ENCODE data around the gene CYSLTR2.

CYSLTR2 gene, protein sequence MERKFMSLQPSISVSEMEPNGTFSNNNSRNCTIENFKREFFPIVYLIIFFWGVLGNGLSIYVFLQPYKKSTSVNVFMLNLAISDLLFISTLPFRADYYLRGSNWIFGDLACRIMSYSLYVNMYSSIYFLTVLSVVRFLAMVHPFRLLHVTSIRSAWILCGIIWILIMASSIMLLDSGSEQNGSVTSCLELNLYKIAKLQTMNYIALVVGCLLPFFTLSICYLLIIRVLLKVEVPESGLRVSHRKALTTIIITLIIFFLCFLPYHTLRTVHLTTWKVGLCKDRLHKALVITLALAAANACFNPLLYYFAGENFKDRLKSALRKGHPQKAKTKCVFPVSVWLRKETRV

DNA sequence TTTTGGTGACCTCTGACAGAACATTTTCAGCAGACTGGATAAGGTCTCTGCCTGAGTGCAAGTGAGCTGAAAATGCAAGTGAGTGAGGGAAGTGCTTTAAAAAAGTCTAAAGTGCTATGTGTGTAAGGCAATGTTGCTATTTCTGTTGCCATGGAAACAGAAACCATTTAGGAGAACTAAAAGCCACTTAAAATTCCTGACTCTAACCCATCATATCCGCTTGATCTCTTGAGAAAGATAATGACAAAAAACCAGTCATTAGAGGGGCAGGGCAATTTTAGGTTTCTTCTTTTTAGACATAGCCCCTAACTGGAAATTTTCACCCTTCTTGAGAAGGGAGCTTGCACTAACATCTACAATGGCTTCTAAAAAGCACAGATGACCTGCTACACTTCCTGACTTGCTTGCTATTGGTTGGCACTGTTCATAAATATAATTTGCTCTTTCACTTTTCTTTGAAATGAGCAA lies at the start of gene CYSLTR2:
Gene CYSLTR2 (plus strand): TSS at position 458 of the 468 bp plus-strand sequence. CDS start 52,889 bp downstream, outside the sequence.
- no peak for DNase-seq (ENCODE audit: low read depth)

DNA sequence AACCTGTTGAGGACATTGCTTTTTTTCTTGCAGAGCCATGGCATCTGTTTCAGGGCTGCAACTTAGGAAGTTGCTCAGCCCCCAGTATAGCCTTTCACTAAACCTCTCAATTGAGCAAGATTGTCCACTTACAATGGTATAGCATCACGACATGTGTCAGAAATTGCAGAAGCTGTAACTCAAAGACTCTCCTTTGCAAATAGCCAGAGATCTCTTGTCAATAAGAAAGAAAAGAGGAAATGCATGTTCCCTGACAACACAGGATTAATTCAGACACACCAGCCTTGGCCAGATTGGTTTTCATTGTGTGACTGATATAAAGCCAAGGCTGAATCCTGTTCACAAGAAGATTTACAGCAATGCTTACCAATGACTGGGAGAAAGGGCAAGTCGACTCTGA lies 38.7 kb upstream of the CYSLTR2 start:
- no peak for DNase-seq (ENCODE audit: low read depth)

DNA sequence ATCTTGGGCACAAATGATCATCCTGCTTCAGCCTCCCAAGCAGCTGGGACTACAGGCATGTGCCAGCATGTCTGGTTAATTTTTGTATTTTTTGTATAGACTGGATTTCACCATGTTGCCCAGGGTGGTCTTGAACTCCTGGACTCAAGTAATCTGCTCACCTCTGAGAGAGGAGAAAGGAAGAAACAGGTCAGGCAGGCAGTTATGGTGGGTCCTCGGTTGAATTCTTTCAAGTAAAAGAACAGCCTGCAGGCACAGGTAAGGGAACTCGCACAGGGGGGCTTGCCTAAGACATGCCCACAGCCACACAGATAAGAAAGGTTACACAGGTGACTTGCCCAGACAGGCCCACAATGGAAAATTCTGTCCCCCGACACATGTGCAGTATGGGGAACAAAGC lies 34.8 kb upstream of the CYSLTR2 start:
- DNase-seq (ENCODE audit: low read depth) = no peak

DNA sequence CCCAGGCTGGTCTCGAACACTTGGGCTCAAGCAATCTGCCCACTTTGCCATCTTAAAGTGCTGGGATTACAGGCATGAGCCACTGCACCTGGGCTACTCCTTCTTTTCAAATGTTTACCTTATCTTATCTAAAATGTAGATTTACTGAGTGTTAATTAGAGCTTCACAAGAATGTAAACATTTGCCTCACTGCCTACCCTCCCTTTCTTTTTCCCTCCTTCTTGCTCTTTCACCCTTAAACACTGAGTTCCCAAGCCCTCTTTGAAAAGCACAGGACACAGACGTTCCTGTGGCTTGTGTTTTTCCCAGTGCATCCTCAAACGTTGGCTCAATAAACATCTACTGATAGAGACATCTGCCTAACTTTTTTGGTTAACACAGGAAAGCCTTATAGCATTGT lies 32.7 kb upstream of the CYSLTR2 start:
- DNase-seq (ENCODE audit: low read depth) = no peak

DNA sequence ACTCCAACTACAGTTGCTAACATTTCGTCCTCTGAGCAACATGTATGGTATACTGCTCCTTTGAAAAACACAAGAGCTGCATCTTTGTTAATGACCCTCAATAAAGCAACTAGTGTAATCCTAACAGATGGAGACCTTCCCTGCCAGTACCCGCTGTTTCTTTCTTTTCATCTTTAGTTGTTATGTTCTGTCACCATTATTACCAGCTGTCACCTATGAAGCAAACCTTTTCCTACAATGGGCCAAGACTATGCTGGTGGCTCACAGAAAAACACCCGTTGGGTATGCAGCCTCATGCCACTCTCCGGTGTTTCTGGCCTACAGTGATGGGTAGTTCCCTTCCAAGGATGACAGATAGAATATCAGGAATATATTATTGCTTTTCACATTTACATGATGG lies 29.7 kb upstream of the CYSLTR2 start:
- no peak for DNase-seq (ENCODE audit: low read depth)

DNA sequence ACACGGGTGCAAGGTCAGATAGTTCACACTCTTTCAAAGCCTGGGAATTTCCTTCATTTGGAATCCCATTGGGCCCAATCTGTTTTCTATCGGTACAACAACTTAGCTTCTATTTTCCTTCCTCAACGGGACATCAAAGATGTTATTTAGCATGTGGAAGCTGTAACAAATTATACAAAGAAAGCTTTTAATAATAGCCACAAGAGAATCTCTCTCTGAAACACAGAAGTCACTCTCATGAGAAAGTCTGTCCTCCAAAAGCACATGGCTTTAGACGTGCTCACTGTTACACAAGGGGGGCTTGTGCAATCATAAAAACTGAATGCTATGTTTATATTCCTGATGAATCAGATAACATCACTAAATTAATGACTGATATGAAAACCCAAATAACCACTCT lies 28.9 kb upstream of the CYSLTR2 start:
- no peak for DNase-seq (ENCODE audit: low read depth)

DNA sequence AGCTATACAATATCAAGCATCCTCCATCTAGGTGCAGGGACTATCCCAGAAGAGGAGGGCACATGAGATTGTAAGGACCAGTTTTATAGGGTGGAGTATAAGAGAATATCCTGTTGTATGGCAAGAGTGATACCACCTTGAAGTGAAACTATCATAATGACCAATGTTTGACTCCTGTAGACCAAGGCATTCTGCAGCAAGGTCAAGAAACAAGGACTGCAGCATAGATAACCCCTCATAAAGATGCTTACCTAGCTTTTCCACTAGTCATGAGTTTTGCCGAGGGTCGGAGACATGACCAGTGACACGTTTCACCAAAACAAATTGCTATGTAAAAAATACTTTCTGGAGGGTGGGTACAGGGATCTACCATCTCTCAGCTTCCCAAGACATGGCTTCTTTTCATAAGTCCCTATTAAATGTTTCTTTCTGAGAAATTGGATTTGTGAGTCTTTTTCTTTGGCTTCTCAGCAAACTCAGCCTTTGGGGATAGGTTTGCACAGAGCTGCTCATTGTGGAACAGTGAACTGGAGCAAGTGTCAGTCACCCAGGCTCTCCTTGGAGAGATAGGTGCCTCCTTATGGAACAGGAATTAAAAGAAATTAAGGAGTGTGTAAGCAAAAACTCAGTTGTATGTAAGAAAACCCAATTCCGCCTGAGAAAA lies 28.2 kb upstream of the CYSLTR2 start:
- no peak for DNase-seq (ENCODE audit: low read depth)

DNA sequence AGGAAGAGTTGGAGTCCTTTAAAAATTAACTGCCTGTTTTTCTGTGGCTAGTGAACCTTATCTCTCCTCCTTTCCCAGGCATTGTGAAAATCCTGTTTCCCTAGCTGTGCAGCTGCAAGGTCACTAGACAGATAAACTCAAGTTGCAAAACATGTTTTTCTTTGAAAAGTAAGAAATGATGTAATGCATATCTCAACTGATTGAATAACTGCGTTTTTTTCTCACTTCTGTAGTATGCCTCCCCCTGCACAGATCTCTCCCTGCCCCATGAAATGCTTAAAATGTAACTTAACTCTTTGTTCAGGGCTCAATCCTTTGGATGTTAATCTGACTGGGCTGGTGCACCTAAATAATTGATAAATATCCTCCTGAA lies 27.7 kb upstream of the CYSLTR2 start:
- DNase-seq (ENCODE audit: low read depth) = no peak

DNA sequence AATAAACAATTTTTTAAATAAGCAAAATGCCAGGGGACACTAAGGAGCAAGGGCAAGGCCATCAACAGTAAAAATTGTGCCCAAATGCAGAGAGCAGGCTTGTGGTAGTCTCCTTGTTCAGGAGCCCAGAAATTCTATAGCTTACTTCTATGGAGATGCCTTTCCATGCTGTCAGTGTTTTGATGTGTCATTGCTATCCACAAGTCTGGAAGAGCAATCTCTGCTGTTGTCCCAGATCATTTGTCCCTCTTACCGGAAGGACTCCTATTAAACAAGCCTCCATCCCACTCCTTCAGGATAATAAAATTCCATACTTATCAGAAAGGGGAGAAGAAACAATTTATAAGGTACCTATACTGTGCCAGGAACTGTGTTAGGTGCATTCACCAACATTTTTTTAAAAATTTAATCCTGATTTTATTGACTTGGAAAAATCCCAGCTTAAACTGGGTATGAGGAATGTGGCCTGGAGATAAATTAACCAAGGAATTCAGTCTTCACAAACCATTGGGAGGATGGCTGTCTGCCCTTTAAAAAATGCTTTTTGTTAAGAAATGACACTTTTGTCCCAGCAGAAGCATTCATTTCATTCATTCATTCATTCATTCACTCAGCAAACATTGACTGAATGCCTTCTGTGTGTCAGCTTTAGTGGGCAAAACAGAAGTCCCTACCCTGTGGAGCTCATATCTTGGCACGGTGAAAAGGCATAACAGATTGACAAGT lies 26.8 kb upstream of the CYSLTR2 start:
- DNase-seq (ENCODE audit: low read depth) = no peak

DNA sequence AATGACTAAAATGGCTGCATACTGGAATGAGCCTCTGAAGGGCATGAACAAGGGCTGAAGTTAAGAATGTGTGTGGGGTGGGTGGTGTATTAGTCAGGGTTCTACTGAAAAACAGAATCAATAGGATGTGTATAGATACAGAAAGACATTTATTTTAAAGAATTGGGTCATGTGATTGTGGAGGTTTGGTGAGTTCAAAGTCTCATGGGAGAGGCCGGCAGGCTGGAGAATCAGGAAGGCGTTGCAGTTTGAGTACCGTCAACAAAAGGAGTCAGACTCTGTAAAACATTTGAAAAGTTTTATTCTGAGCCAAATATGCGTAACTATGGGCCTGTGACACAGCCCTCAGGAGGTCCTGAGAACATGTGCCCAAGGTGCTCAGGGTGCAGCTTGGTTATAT lies 24.5 kb upstream of the CYSLTR2 start:
- no peak for DNase-seq (ENCODE audit: low read depth)

DNA sequence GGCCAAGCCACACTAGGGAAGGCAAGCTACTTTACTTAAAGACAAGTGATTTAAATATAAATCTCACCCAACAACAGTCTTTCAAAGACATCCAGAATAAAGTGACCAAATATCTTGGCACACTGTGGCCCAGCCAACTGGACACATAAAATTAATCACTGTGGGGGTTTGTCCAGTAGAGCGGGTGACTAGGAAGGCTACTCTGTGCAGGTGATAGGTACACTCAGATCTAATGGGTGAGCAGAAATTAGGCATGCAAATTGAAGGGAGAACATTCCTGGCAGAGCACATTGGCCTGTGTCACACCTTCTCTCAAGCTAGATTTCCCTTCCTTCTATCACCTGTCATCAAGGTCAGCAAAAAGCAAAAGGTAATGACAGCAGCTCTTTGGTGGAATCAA lies 23.4 kb upstream of the CYSLTR2 start:
- DNase-seq (ENCODE audit: low read depth) = no peak

DNA sequence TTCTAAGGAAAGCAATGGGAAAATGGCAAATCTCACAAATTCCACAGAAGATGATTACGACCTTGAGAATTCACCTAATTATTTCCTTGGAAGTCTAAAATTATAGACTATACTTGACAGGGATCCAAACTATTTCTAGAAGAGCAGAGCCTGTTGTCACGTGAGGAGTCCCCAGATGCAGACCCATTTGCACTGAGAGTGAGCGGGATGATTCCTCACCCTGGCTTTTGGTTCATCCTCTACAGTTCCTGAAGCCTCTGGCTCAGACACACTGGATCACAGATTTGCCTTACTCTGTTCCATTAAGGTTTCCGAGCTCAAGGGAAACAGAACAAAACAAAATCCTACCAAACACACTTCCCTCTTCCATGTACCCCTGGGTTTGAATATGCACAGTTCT lies 23.0 kb upstream of the CYSLTR2 start:
- no peak for DNase-seq (ENCODE audit: low read depth)

DNA sequence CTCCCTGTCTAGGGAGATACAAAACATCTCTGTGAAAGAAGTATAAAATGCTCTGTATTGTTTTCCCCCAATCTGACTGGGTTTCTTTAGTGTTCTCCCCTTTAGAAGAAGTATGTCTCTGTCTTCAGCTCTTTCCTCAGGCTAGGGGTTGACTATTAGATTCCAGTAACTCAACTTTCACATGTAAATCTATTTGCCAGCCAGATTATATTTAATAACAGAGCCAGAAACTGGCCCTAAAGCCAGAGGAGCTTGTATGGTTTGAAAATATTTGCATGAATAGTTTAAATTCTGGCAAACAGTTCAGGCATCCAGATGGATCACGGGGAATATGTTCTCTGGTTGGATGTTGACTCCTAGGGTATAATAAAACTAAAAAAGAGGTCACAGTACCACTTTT lies 22.3 kb upstream of the CYSLTR2 start:
- DNase-seq (ENCODE audit: low read depth) = no peak

DNA sequence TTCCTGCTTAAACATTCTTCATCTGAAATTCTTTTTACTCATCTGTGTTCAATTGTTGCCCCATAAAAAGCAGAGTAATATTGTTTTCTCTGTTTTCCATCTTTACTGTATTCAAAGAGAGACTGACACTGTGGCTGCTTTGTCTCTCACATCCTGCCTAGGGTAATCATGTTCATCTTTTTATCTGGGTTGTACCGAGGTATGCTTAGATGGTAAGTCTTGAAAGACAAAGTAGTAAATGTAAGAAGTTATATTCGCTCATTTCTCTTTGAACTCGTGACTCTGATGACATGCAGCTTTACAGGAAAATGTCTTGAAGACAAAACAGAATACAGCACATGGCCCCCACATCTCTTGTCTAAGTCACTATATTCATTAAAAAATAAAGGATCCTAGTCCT lies 20.0 kb upstream of the CYSLTR2 start:
- DNase-seq (ENCODE audit: low read depth) = no peak

DNA sequence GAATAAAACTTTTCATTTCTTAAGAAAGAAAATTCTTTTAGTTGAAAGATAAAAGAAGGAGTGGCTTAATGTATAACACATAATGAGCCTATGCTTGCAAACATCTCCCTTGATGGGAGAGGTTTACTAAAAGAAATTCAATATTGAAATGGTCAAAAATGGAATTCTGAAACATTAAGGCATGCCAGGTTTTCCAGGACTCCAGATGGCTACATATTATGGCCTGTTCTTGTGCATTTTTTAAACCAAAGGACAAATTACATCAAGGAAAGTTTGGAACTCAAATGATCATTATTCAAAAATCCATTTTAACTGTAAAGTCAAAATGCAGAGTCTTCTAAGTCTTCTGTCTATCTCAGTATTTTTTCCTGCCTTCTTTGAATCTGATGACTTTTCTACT lies 19.1 kb upstream of the CYSLTR2 start:
- no peak for DNase-seq (ENCODE audit: low read depth)

DNA sequence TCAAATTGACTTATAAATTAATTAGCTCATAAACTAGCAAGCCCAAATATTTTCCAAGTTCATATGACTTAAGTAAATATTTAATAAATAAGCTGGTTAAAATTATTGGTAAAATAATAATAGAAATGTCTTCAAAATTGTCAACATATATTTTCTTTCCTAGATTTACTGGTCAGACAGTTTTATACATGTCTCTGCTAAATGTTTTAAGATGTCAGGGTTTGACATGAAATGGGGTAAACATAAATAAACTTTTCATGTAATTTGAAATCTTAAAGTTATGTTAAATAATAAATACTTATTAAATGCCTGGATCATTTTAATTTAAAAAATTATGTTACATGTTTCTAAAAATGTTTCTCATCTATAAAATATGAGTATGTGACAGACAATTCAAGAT lies 18.3 kb upstream of the CYSLTR2 start:
- DNase-seq (ENCODE audit: low read depth) = no peak

DNA sequence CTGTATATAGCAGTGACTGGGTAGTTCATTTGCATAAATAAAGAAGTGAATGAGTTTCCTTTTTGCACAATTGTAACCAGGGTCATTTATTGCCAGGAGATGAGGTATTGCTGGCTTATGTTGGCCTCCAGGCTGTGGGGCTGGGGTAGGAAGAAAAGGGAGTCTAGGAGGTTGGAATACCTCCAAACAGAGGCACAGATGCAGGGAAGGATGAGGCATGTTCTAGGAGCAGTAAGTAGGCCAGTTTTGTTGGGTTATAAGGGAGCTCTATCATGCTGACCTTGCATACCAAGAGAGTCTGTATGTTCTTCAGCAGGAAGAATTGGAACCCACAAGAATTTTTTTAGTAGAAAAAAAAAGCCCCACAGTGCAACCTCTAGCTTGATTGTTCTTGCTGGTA lies 17.2 kb upstream of the CYSLTR2 start:
- DNase-seq (ENCODE audit: low read depth) = no peak

DNA sequence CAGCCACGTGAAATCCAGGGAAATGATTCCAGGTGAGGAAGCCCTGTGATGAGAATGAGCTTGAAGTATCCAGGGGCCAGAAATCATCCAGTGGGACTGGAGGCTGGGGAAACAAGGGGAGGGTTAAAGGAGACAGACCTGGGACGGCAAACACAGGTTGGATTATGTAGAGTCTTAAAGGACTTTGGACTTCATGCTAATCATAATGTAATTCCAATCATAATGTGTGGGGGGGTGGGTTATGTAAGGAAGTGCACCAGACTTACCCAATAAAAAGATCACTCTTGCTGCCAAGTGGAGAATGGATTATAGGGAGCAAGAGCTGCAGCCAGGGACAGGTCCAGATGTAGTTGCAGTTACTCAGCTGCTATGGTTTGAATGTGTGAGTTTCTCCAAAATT lies 16.1 kb upstream of the CYSLTR2 start:
- DNase-seq (ENCODE audit: low read depth) = no peak

DNA sequence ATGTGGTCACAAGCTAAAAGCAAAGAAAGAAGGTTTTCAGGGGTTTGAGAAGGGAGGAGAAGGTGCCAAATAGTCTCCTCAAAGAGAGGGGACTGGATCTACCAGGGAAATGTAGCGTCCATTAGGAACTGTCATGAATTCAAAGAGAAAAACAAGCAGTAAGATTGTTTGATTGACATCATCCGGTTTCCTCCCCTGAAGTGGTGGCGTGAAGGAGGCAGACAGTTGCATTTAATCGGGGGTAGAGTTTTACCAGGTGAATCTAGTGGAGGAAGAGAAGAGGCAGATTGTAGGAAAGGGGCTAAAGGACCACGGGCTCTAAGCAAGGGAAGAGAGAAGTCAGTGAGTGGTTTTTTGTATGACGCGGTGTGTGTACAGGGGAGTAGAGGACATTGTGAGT lies 13.0 kb upstream of the CYSLTR2 start:
- no peak for DNase-seq (ENCODE audit: low read depth)

DNA sequence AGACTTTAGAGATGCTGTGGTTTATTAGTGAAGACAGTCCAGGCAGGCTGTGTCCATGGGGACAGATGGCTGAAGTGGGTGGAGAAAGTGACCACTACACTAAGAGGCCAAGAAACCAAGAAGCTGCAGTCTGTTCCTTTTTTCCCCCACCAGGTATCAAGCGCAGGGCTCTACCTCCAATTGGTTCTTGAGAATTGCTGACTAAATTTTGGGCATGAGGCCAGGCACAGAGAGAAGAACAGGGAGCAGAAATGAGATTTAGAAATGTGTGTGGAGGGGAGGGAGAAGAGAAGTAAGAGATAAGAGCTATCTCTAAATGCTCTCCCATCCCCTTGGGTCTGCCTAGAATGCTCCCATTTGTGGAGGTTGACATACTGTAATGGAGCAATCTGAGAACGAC lies 12.3 kb upstream of the CYSLTR2 start:
- no peak for DNase-seq (ENCODE audit: low read depth)

DNA sequence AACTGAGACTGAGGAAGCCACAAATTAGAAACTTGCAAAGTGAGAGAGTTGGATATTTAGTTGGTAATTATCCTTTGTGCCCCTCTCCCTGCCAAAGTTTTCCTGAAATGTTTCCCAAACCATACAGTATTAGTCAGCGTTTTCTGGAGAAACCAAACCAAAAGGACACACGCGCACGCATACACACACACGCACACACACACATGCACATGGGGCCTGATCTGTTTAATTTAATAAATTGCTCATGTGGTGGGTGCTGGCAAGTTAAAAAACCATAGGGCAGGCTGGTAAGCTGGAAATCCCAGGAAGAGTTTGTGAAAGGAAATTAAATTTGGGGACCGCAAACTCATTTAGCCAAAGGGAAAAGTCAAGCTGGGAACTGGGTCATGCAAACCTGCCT lies 11.7 kb upstream of the CYSLTR2 start:
- DNase-seq (ENCODE audit: low read depth) = no peak

DNA sequence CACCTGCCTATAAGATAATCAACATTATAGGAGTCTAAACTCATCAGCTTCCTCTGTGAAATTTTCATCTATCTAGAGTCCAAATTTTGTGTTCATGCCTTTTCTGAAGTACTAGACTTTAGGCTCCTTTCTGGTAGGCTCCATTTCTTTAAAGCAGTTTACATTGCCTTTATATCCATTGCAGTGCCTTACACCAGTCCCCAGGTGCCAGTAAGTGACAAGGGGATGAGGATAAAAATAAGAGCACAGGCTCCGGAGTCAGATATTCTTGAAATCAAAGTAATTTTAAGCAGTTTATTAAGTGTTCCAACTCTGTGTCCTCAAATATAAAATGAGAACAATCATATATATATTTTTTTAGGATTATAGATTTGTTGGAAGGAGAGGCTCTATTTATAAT lies 10.6 kb upstream of the CYSLTR2 start:
- no peak for DNase-seq (ENCODE audit: low read depth)

DNA sequence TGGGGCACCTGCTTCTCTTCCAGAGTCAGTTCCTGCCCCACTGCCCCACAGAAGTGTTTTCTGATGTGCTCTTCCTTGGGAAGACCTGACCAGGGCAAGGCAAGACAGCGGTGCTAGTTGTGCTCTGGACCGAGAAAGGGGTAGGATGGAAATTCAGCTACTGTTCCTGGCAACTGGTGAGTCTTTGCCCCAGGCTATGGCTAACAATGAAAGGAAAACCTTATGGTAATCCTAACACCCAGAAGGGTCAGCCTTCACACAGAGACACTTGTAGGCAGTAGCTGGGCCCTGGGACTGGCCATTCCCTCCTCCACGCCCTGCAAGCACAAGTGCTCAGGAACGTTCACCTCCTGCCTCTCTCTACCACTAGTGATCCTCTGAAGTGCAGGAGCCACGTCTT lies 9.6 kb upstream of the CYSLTR2 start:
- DNase-seq (ENCODE audit: low read depth) = no peak
